Testis (tissue), 2 donors: ENCODE measurements around the gene WDR45B.

ENCODE experiments used
- CTCF ChIP-seq, 3 experiments: fragments of 450-650 bp in 2 of 3; fragments of 200-600 bp in 1 of 3; sonication (generic) in 1 of 3; IDR thresholded peaks; one replicate each; pipeline ENCODE4 v1.5.1; 2016 to 2019; ENCODE audit warnings: antibody characterized with exemption in 3 of 3, mild to moderate bottlenecking in 2 of 3, moderate library complexity in 1 of 3
- POLR2A ChIP-seq: fragments of 450-650 bp; IDR thresholded peaks from one replicate; pipeline ENCODE4 v1.6.1; 2017; ENCODE audit warnings: antibody characterized with exemption, mild to moderate bottlenecking, moderate library complexity

- TF ChIP-seq CTCF (IDR thresholded peaks at IDR 0.05) (no peak), POLR2A (no peak)
Measured at GRCh38 chr17:82640036-82640435, 8.2 kb downstream of the WDR45B start.
